GM19193 (cell line): ENCODE data around the gene PTGIR.

Source experiments
- POLR2A ChIP-seq: IDR thresholded peaks from 4 replicates; pipeline ENCODE4 v1.6.1; 2011; ENCODE audit not compliant: insufficient read depth, insufficient read length; ENCODE audit errors: extremely low read depth

The PTGIR gene

GRCh38 chr19:46610851-46611770 is 13.8 kb downstream of the PTGIR start:
- TF ChIP-seq POLR2A: peak; percentile 41

GRCh38 chr19:46610413-46610775 is 14.5 kb downstream of the PTGIR start:
- no peak for TF ChIP-seq POLR2A

- no peak for TF ChIP-seq POLR2A
These were observed 15.1 kb downstream of the PTGIR start for GRCh38 chr19:46609511-46610412.

DNA sequence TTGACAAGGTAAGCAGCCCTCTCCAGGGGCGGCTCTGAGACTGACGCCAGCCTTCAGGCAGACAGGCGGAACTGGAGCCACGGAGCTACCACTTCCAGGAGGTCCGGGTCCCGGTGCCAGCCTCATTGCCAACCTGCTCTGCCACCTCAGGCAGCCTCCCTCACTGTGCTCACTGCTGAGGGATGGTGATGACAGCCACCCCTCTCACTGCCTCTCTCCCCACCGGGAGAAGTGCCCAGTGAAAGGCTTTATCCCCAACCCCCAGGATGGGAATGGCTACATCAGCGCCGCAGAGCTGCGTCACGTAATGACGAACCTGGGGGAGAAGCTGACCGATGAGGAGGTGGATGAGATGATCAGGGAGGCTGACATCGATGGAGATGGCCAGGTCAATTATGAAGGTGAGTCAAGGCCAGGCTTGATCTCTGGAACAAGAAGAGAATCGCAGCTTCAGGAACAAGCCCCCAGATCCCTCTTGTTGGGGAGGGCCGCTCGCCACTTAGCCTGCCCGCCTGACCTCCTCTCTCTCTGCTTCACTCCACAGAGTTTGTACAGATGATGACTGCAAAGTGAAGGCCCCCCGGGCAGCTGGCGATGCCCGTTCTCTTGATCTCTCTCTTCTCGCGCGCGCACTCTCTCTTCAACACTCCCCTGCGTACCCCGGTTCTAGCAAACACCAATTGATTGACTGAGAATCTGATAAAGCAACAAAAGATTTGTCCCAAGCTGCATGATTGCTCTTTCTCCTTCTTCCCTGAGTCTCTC is 16.1 kb downstream of the PTGIR start:
- no peak for TF ChIP-seq POLR2A

GRCh38 chr19:46608178-46608577 is 16.7 kb downstream of the PTGIR start:
- TF ChIP-seq POLR2A: no peak

DNA sequence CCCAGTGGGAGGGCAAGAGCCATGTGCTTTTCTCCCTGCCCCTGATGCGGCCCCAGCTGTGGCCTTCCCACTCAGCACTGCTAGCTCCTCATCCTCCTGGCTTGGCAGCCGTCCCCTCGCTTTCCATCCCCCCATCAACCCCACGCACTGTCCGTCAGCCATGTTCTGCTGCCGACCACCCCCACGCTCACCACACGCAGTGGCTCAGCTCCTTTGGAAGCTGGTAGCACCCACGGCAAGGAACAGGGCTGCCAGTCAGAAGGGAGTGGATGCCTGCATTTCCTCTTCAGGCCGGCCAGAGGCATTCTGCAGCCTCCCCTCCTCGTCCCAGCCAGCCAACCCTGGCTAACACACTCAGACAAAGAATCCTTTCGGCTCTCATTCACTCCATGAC is 17.4 kb downstream of the PTGIR start:
- TF ChIP-seq POLR2A: no peak

- no peak for TF ChIP-seq POLR2A
These were observed 18.0 kb downstream of the PTGIR start for GRCh38 chr19:46606681-46607447.

GRCh38 chr19:46606019-46606418 is 18.9 kb downstream of the PTGIR start:
- peak; percentile 17 for TF ChIP-seq POLR2A

- no peak for TF ChIP-seq POLR2A
These were observed 19.5 kb downstream of the PTGIR start for GRCh38 chr19:46605356-46605821.

DNA sequence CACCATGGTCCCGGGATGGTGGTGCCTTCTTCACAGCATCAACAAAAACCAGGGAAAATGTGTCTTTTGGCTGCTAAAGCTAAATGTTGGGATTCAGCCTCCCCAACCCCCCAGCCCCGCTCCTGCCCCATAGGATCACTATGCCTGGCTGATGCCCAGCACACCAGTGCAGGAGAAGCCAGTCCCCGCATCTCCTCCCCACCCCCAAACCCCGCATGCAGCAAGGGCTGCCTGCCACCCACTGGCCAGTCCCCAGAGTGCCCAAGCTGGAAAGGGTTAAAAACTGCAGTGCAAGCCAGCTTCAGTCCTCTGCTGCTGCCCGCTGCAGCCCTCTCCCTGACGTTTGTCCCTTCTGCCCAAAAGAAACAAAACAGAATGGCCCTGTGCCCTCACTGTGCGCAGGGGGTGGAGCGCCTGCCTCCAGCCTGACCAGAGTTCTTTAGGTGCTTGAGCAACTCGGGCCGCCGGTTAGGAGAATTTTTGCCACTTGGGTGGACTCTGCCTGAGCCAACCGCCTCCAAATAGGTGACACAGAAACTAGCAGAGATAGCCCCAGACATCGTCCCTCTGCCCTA is 20.0 kb downstream of the PTGIR start:
- no peak for TF ChIP-seq POLR2A

GRCh38 chr19:46603752-46604231 is 21.1 kb downstream of the PTGIR start:
- TF ChIP-seq POLR2A: no peak

GRCh38 chr19:46603195-46603637 is 21.7 kb downstream of the PTGIR start:
- no peak for TF ChIP-seq POLR2A

DNA sequence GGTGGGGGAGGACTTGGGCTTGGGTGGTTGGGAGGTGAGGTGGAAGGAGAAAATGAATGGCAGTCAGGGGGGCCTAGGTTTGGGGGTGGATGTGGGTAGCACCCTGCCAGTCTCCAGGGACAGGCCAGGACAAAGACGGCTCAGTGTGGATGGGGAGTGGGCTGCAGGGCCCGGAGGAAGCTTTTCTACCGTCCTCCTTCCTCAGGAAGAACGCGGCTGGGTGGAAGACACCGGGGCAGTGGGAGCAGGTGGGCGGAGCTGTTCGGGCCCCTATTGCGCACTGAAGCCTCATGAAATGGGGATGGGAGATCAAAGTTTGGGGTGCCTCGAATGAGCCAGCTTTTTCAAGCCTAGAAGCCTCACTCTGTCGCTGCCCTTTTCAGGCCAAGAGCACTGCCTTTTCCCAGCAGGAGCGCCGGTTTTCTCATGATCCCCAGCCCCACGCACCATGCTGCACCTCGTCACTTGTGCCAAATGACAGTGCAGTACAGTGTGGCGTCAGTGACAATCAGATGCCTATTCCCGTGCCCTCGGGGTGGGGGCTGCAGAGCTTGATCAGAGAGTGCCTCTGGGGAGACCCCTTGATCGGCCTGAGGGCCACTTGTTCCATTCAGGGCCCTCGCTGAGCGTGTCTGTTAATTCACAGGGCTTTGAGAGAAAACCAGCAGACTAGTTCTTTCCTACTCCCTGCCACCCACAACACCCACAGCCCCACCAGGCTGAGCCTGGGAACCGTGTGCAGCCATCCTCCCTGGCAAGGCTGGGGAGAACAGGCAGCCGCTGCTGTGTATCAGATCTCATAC is 22.3 kb downstream of the PTGIR start:
- TF ChIP-seq POLR2A: no peak
